Panc1 (cell line): Measurements from ENCODE around the gene GRIFIN. TPM values are rescaled to one million over a fixed set of nuclear protein-coding genes. Genes with fewer than 3 reads are reported as not detected.

Experiments
- ATAC-seq: fragments of 200-7000 bp; cut with Tn5 transposase; 2 replicates; pipeline ENCODE4 v1.9.1; 2020; ENCODE audit warnings: mild to moderate bottlenecking, moderate library complexity
- BruUV-seq: library from RNA; stranded (reverse); fragments of 400-500 nt; replicated peaks from 2 replicates; lab custom pipeline; 2021; lab: Mats Ljungman, UMichigan
- CTCF ChIA-PET: fragments of 300-600 bp; sonication (Branson Sonifier 250); formaldehyde crosslinking; loops from one replicate; lab custom pipeline; 2022; ENCODE audit warnings: antibody characterized with exemption; lab: Charles Lee
- POLR2A ChIA-PET: fragments of 300-600 bp; sonication (Branson Sonifier 250); formaldehyde crosslinking; loops from one replicate; lab custom pipeline; 2022; ENCODE audit warnings: antibody characterized with exemption; lab: Charles Lee
- DNase-seq: peaks from one replicate; pipeline ENCODE4 v3.0.0-alpha.2; 2010; ENCODE audit warnings: low read depth, low spot score
- H3K27ac ChIP-seq: 2 replicates; pipeline ENCODE4 v1.5.1; 2011; ENCODE audit warnings: mild to moderate bottlenecking, low read length, inconsistent platforms
- H3K27me3 ChIP-seq: fragments of 200-500 bp; sonication (Bioruptor generic); 2 replicates; pipeline ENCODE4 v1.6.0; 2014; ENCODE audit warnings: low read length, inconsistent platforms; ENCODE audit not compliant: control insufficient read depth, insufficient read depth
- H3K36me3 ChIP-seq: fragments of 200-500 bp; sonication (Bioruptor generic); 2 replicates; pipeline ENCODE4 v1.5.1; 2014; ENCODE audit warnings: inconsistent platforms, mild to moderate bottlenecking, low read length, moderate library complexity; ENCODE audit not compliant: control insufficient read depth, insufficient read depth
- H3K4me1 ChIP-seq: 2 replicates; pipeline ENCODE4 v1.5.1; 2011; ENCODE audit warnings: inconsistent platforms, mild to moderate bottlenecking, low read length, moderate library complexity; ENCODE audit not compliant: control insufficient read depth, insufficient read depth
- H3K4me3 ChIP-seq, 2 experiments: 2 replicates each; pipeline ENCODE4 v1.5.1; 2011 to 2012; ENCODE audit warnings: low read depth in 2 of 2, low read length in 2 of 2, mild to moderate bottlenecking in 2 of 2, inconsistent platforms in 1 of 2, moderate library complexity in 1 of 2
- H3K9me3 ChIP-seq: fragments of 200-500 bp; sonication (Bioruptor generic); 2 replicates; pipeline ENCODE4 v1.5.1; 2014; ENCODE audit warnings: low read depth, mild to moderate bottlenecking, inconsistent platforms, low read length, moderate library complexity; ENCODE audit not compliant: control insufficient read depth, insufficient read depth
- CTCF ChIP-seq: fragments of 450-650 bp; IDR thresholded peaks from 2 replicates; pipeline ENCODE4 v1.5.1; 2017; ENCODE audit warnings: mild to moderate bottlenecking
- POLR2AphosphoS5 ChIP-seq: IDR thresholded peaks from 2 replicates; pipeline ENCODE4 v1.6.1; 2012; ENCODE audit warnings: mild to moderate bottlenecking, low read depth, low read length, moderate library complexity
- REST ChIP-seq, 2 experiments: IDR thresholded peaks; 2 replicates each; pipeline ENCODE4 v1.6.1; 2011 to 2012; ENCODE audit warnings: low read depth in 2 of 2, control low read depth in 1 of 2, low read length in 1 of 2, mild to moderate bottlenecking in 1 of 2, moderate library complexity in 1 of 2; ENCODE audit not compliant: insufficient read depth in 1 of 2
- SIN3A ChIP-seq: IDR thresholded peaks from 2 replicates; pipeline ENCODE4 v1.6.1; 2012; ENCODE audit warnings: low read depth, mild to moderate bottlenecking, low read length, moderate library complexity, borderline replicate concordance; ENCODE audit not compliant: insufficient read depth
- TCF7L2 ChIP-seq: IDR thresholded peaks from 2 replicates; pipeline ENCODE4 v1.6.1; 2011; ENCODE audit warnings: mild to moderate bottlenecking, low read depth, low read length, inconsistent platforms
- in situ Hi-C: cut with HindIII; loops from 2 replicates; pipeline ENCODE4 v1.10.0; 2016; ENCODE audit warnings: low sequenced_read_pairs, low pct_unique_long_range_greater_than_20kb
- intact Hi-C: fragments of 100-400 bp; cut with micrococcal nuclease; formaldehyde crosslinking; loops from one replicate; pipeline ENCODE4 v1.10.0; 2022; ENCODE audit not compliant: unreplicated experiment
- total RNA-seq: library from RNA; stranded (reverse); gene quantifications from one replicate; pipeline ENCODE4 v1.2.1, GENCODE V29; 2021; ENCODE audit not compliant: unreplicated experiment

The GRIFIN gene
- total RNA-seq, 1 experiment from 2014 or later, result not detected

- Histone ChIP-seq H3K27ac (no peak overlapping the region), H3K9me3 (peaks cover 4% of the 10 kb centered on the region; the same call in 1 of the 2 replicates), H3K4me1 (peaks cover 18% of the 10 kb centered on the region), H3K36me3 (no peaks in the 10 kb centered on the region), H3K27me3 (no peaks in the 10 kb centered on the region), H3K4me3 (no peak overlapping the region)
- in situ Hi-C loops, result no loop called here
- no TSS peak for BruUV-seq
- intact Hi-C loops, result loop anchor here (5.0 kb wide), 1 partner anchor 43 kb away; no protein-coding TSS in a partner anchor
- DNase-seq (no peak), ATAC-seq (no peak)
- TF ChIP-seq TCF7L2 (no peak), SIN3A (no peak), POLR2AphosphoS5 (no peak), CTCF (no peak), REST (IDR thresholded peaks at IDR 0.05; ENCODE audit: insufficient read depth in 1 of 2, low read depth in 2 of 2, low read length in 1 of 2) (no peak)
- ChIA-PET POLR2A (no interaction called here), CTCF (interaction anchor here (1.0 to 2.1 kb wide), 2 partner anchors 10 to 48 kb away, joined by 3 to 6 read pairs; no protein-coding TSS in a partner anchor)
Measured at GRCh38 chr7:2479276-2480069, 3.3 kb upstream of the GRIFIN start.

- ChIA-PET POLR2A (interaction anchor here (0.7 kb wide), 1 partner anchor 160 kb away, joined by 3 read pairs; no protein-coding TSS in a partner anchor), CTCF (interaction anchor here (0.6 to 2.1 kb wide), 3 partner anchors 10 to 118 kb away, joined by 3 to 6 read pairs (median 3); no protein-coding TSS in a partner anchor)
- no peak overlapping the region for H3K27ac ChIP-seq
- in situ Hi-C loops (no loop called here), intact Hi-C loops (loop anchor here (5.0 kb wide), 1 partner anchor 44 kb away; no protein-coding TSS in a partner anchor)
- no peak overlapping the region for H3K4me3 ChIP-seq
- DNase-seq, result no peak
- ATAC-seq, result no peak
- H3K27me3 ChIP-seq, result no peaks in the 10 kb centered on the region
- no peaks in the 10 kb centered on the region for H3K36me3 ChIP-seq
- peaks cover 18% of the 10 kb centered on the region for H3K4me1 ChIP-seq
- BruUV-seq, result no TSS peak
- peaks cover 4% of the 10 kb centered on the region; the same call in 1 of the 2 replicates for H3K9me3 ChIP-seq
- TF ChIP-seq TCF7L2, result no peak
- no peak for TF ChIP-seq POLR2AphosphoS5
- no peak for TF ChIP-seq SIN3A
- no peak for TF ChIP-seq REST (IDR thresholded peaks at IDR 0.05; ENCODE audit: insufficient read depth in 1 of 2, low read depth in 2 of 2, low read length in 1 of 2)
- no peak for TF ChIP-seq CTCF
Measured at GRCh38 chr7:2478800-2479199, 2.6 kb upstream of the GRIFIN start.
